IMR-90 (cell line): ENCODE results near the gene LBHD2. TPM values are rescaled to one million over a fixed set of nuclear protein-coding genes. Genes with fewer than 3 reads are reported as not detected.

Source experiments
- ATAC-seq: fragments of 200-7000 bp; cut with Tn5 transposase; 2 replicates; pipeline ENCODE4 v1.9.1; 2020; ENCODE audit warnings: low read depth, mild to moderate bottlenecking, moderate library complexity
- BruUV-seq: library from RNA; stranded (reverse); fragments of 400-500 nt; replicated peaks from 2 replicates; lab custom pipeline; 2021; lab: Mats Ljungman, UMichigan
- CTCF ChIA-PET: fragments of 300-600 bp; formaldehyde crosslinking; extraction: SDS; loops from one replicate; lab custom pipeline; 2021; ENCODE audit warnings: antibody characterized with exemption; lab: Yijun Ruan, JAX
- POLR2A ChIA-PET: fragments of 300-600 bp; sonication (Branson Sonifier 250); formaldehyde crosslinking; loops from one replicate; lab custom pipeline; 2022; ENCODE audit warnings: antibody characterized with exemption; ENCODE audit not compliant: unreplicated experiment; lab: Charles Lee
- DNase-seq: peaks from one replicate; pipeline ENCODE4 v3.0.0; 2013
- H2AFZ ChIP-seq: replicated peaks from 2 replicates; pipeline ENCODE3; 2013; ENCODE audit warnings: low read length, mild to moderate bottlenecking; ENCODE audit not compliant: poor library complexity
- H2AK5ac ChIP-seq: 2 replicates; pipeline ENCODE4 v1.6.1; 2013; ENCODE audit warnings: low read depth, low read length, inconsistent platforms
- H2AK9ac ChIP-seq: replicated peaks from 2 replicates; pipeline ENCODE3; 2013; ENCODE audit warnings: mild to moderate bottlenecking, low read depth, low read length, moderate library complexity; ENCODE audit not compliant: poor library complexity
- H2BK120ac ChIP-seq: 2 replicates; pipeline ENCODE4 v1.6.1; 2013; ENCODE audit warnings: low read depth, low read length, inconsistent platforms
- H2BK15ac ChIP-seq: 3 replicates; pipeline ENCODE4 v1.6.1; 2013; ENCODE audit warnings: low read depth, low read length, inconsistent platforms
- H2BK20ac ChIP-seq: 2 replicates; pipeline ENCODE4 v1.6.1; 2013; ENCODE audit warnings: low read depth, mild to moderate bottlenecking, inconsistent platforms, low read length, moderate library complexity
- H2BK5ac ChIP-seq: 2 replicates; pipeline ENCODE4 v1.6.1; 2013; ENCODE audit warnings: mild to moderate bottlenecking, low read depth, low read length, inconsistent platforms; ENCODE audit not compliant: poor library complexity, severe bottlenecking
- H3K14ac ChIP-seq: replicated peaks from 2 replicates; pipeline ENCODE4 v1.6.1; 2013; ENCODE audit warnings: low read depth, low read length, inconsistent platforms
- H3K18ac ChIP-seq: 2 replicates; pipeline ENCODE4 v1.6.1; 2013; ENCODE audit warnings: low read depth, low read length, control low read depth
- H3K23ac ChIP-seq: 2 replicates; pipeline ENCODE4 v1.6.1; 2013; ENCODE audit warnings: low read depth, low read length, inconsistent platforms
- H3K27ac ChIP-seq: 2 replicates; pipeline ENCODE4 v1.5.1; 2013; ENCODE audit warnings: mild to moderate bottlenecking, control low read depth, low read length; ENCODE audit not compliant: insufficient read depth
- H3K27me3 ChIP-seq: 2 replicates; pipeline ENCODE4 v1.6.1; 2013; ENCODE audit warnings: low read length; ENCODE audit not compliant: control insufficient read depth, insufficient read depth
- H3K36me3 ChIP-seq: 2 replicates; pipeline ENCODE4 v1.6.1; 2013; ENCODE audit warnings: low read length, mixed read lengths; ENCODE audit not compliant: control insufficient read depth, insufficient read depth
- H3K4ac ChIP-seq: 2 replicates; pipeline ENCODE4 v1.6.1; 2013; ENCODE audit warnings: low read depth, low read length, inconsistent platforms
- H3K4me1 ChIP-seq: 2 replicates; pipeline ENCODE4 v1.6.1; 2013; ENCODE audit warnings: low read length, mixed read lengths; ENCODE audit not compliant: control insufficient read depth, insufficient read depth
- H3K4me2 ChIP-seq: 2 replicates; pipeline ENCODE4 v1.6.1; 2013; ENCODE audit warnings: low read depth, mild to moderate bottlenecking, control low read depth, low read length, moderate library complexity
- H3K4me3 ChIP-seq: 2 replicates; pipeline ENCODE4 v1.5.1; 2013; ENCODE audit warnings: low read depth, mild to moderate bottlenecking, control low read depth, low read length, moderate library complexity; ENCODE audit not compliant: insufficient read depth
- H3K56ac ChIP-seq: 2 replicates; pipeline ENCODE4 v1.6.1; 2013; ENCODE audit warnings: low read length, inconsistent platforms; ENCODE audit not compliant: insufficient read depth; ENCODE audit errors: extremely low read depth
- H3K79me1 ChIP-seq, 2 experiments: 2 replicates each; pipeline ENCODE4 v1.6.1; 2013; ENCODE audit warnings: low read length in 2 of 2, inconsistent platforms in 1 of 2, low read depth in 1 of 2
- H3K9ac ChIP-seq: 2 replicates; pipeline ENCODE4 v1.6.1; 2013; ENCODE audit warnings: low read depth, low read length, control low read depth
- H3K9me1 ChIP-seq: 2 replicates; pipeline ENCODE4 v1.6.1; 2013; ENCODE audit warnings: low read length, inconsistent platforms; ENCODE audit not compliant: insufficient read depth
- H3K9me3 ChIP-seq: 2 replicates; pipeline ENCODE4 v1.6.1; 2013; ENCODE audit warnings: low read length; ENCODE audit not compliant: control insufficient read depth, insufficient read depth
- H4K20me1 ChIP-seq: 2 replicates; pipeline ENCODE4 v1.6.1; 2013; ENCODE audit warnings: low read length, inconsistent platforms; ENCODE audit not compliant: insufficient read depth
- H4K5ac ChIP-seq: 2 replicates; pipeline ENCODE4 v1.6.1; 2013; ENCODE audit warnings: mild to moderate bottlenecking, low read depth, low read length, control low read depth
- H4K8ac ChIP-seq, 2 experiments: 2 replicates each; pipeline ENCODE4 v1.6.1; 2013; ENCODE audit warnings: low read depth in 2 of 2, low read length in 2 of 2, control low read depth in 1 of 2, inconsistent platforms in 1 of 2
- H4K91ac ChIP-seq: 2 replicates; pipeline ENCODE4 v1.6.1; 2013; ENCODE audit warnings: low read depth, low read length, inconsistent platforms; ENCODE audit not compliant: insufficient read depth
- CEBPB ChIP-seq: IDR thresholded peaks from 2 replicates; pipeline ENCODE4 v1.6.1; 2012; ENCODE audit warnings: low read depth, low read length, improper control_type of control experiment
- CHD1 ChIP-seq: IDR thresholded peaks from 2 replicates; pipeline ENCODE4 v1.6.1; 2012; ENCODE audit warnings: low read depth, low read length, improper control_type of control experiment
- MAFK ChIP-seq: IDR thresholded peaks from 2 replicates; pipeline ENCODE4 v1.6.1; 2012; ENCODE audit warnings: low read depth, low read length, improper control_type of control experiment
- WGBS, 2 experiments: methylation state at CpG; one replicate each; pipeline versions ENCODE4 v1.1.5 to v1.1.7; 2013; ENCODE audit warnings: missing lambda C conversion rate in 2 of 2; ENCODE audit not compliant: insufficient read length in 1 of 2; ENCODE audit errors: extremely low coverage in 2 of 2; 5-methylcytosine and 5-hydroxymethylcytosine counted together
- dilution Hi-C: fragments of 300-500 bp; cut with HindIII; formaldehyde crosslinking; loops from one replicate; pipeline ENCODE4 v1.14.3; 2018; ENCODE audit warnings: low sequenced_read_pairs; ENCODE audit not compliant: unreplicated experiment
- in situ Hi-C: fragments of 300-500 bp; cut with MboI; formaldehyde crosslinking; loops from 3 replicates; pipeline ENCODE4 v1.14.3; 2019; ENCODE audit warnings: low sequenced_read_pairs, inconsistent platforms, mixed read lengths
- intact Hi-C: fragments of 100-400 bp; cut with micrococcal nuclease; formaldehyde crosslinking; loops from 2 replicates; pipeline ENCODE4 v1.10.0; 2022
- polyA plus RNA-seq, 3 experiments: library from polyadenylated mRNA; depleted of rRNA; stranded (reverse); fragments of >200 nt; gene quantifications; 2 replicates each; pipeline ENCODE4 v1.2.3, GENCODE V29; 2012; ENCODE audit warnings: low replicate concordance in 1 of 3
- total RNA-seq: library from RNA; depleted of rRNA; stranded (reverse); fragments of >200 nt; gene quantifications from 2 replicates; pipeline ENCODE4 v1.2.3, GENCODE V29; 2012

LBHD2 gene
- total and polyA plus RNA-seq, 2 of the 4 experiments (the other 2 are of a cell fraction), result not detected

DNA sequence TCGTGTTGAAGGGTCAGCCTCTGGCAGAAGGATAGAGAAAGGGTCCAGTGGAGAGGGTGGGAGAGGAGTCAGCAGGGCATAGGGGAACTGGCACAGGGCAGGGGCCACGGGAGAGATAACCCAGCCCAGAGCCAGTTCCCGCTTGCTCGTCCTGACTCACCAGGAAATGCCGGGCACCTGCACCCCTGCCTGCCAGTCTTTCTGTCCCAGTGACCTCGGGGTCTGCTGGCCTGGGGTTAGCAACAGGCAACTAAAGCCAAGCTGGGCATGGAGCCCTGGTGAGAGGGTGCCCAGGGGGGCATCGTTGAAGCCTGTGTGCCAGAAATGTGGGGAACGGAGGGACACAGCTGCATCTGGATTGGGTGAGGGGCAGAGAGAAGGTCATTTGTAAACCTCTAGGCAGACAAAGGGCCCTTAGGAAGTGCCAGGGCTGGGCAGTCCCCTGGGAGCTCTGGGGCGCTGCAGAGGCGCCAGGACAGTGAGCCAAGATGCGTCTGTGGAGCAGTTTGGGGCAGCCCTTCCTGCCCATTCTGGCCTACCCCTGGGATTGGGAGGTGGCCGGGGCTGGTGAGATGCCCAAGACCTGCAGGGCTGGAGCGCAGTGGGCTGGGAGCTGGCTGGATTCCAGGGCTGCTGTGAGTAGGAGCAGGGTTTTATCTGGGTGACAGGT is 44.8 kb downstream of the LBHD2 start:
- Histone ChIP-seq H4K91ac (no peak overlapping the region), H3K18ac (no peak overlapping the region), H3K4me1 (peaks cover 14% of the 10 kb centered on the region), H2AFZ (peak overlapping the region; percentile 40), H2BK120ac (no peak overlapping the region), H3K4ac (no peak overlapping the region), H2BK15ac (no peak overlapping the region), H2AK9ac (peak overlapping the region; percentile 89), H4K8ac (no peak overlapping the region), H3K23ac (no peak overlapping the region), H3K4me2 (no peak overlapping the region), H3K14ac (no peak overlapping the region), H3K4me3 (no peak overlapping the region), H4K5ac (no peak overlapping the region), H2BK20ac (no peak overlapping the region), H3K27ac (no peak overlapping the region), H2BK5ac (no peak overlapping the region), H3K36me3 (no peaks in the 10 kb centered on the region), H3K27me3 (peaks cover 6% of the 10 kb centered on the region; the same call in 1 of the 2 replicates), H3K9me1 (peaks cover 9% of the 10 kb centered on the region), H4K20me1 (peaks cover 3% of the 10 kb centered on the region; the same call in 1 of the 2 replicates), H2AK5ac (no peak overlapping the region), H3K9me3 (no peaks in the 10 kb centered on the region), H3K79me1 (no peaks in the 10 kb centered on the region; a peak in 1 of 4 replicates), H3K9ac (no peak overlapping the region), H3K56ac (no peak overlapping the region)
- 93% methylated on average over 7 of the region's 13 CpGs; no CpG with 5 or more reads in 1 of the 2 experiments for WGBS, 2 experiments
- ATAC-seq (no peak), DNase-seq (no peak)
- dilution Hi-C loops, result no loop called here
- CTCF ChIA-PET, result no interaction called here
- in situ Hi-C loops, result no loop called here
- POLR2A ChIA-PET, result no interaction called here
- TF ChIP-seq CHD1 (no peak), CEBPB (no peak), MAFK (no peak)
- intact Hi-C loops, result no loop called here
- no TSS peak for BruUV-seq
